PFSK-1 (cell line): ENCODE data around the gene NIPAL4.

Source experiments
- FOXP2 ChIP-seq: optimal IDR thresholded peaks from 2 replicates; pipeline ENCODE3; 2011; ENCODE audit warnings: borderline replicate concordance, control low read depth, inconsistent platforms; ENCODE audit not compliant: insufficient read depth; ENCODE audit errors: extremely low read length, extremely low read depth
- POLR2AphosphoS5 ChIP-seq: IDR thresholded peaks from 2 replicates; pipeline ENCODE4 v1.6.1; 2012; ENCODE audit warnings: low read depth, mild to moderate bottlenecking, control low read depth, low read length, moderate library complexity
- SIN3A ChIP-seq: IDR thresholded peaks from 2 replicates; pipeline ENCODE4 v1.6.1; 2012; ENCODE audit warnings: mild to moderate bottlenecking, low read length, moderate library complexity, borderline replicate concordance; ENCODE audit not compliant: insufficient read depth
- TAF1 ChIP-seq: IDR thresholded peaks from 2 replicates; pipeline ENCODE4 v1.6.1; 2012; ENCODE audit warnings: low read length, control low read depth, borderline replicate concordance; ENCODE audit not compliant: insufficient read depth
- TF ChIP-seq, protein P1 (sequence below), 2 experiments: IDR thresholded peaks; 2 replicates each; pipeline versions ENCODE4 v1.6.1 to v1.8.0; 2011 to 2012; ENCODE audit warnings: low read depth in 2 of 2, low read length in 2 of 2, control low read depth in 1 of 2, inconsistent platforms in 1 of 2, mild to moderate bottlenecking in 1 of 2, moderate library complexity in 1 of 2; ENCODE audit not compliant: insufficient read depth in 1 of 2

Gene NIPAL4

DNA sequence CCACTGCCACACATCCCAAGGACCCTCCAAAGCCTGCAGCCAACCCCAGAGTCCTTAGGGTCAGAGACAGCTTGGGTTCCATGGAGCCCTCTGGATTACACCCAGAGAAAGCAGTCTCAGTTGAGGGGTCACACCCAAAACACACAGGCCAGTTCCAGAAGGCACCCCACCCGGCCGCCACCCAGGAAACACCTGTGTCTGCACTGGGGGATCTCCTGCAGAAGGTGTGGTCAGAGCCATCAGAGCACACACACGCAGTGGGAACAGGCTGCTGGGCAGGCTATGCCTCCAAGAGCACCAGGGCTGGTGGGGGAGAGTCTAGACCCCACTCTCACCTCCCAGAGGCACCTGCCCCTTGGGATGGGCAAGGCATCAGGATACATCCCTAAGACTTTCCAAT lies 27.3 kb downstream of the NIPAL4 start:
- TF ChIP-seq, protein P1, sequence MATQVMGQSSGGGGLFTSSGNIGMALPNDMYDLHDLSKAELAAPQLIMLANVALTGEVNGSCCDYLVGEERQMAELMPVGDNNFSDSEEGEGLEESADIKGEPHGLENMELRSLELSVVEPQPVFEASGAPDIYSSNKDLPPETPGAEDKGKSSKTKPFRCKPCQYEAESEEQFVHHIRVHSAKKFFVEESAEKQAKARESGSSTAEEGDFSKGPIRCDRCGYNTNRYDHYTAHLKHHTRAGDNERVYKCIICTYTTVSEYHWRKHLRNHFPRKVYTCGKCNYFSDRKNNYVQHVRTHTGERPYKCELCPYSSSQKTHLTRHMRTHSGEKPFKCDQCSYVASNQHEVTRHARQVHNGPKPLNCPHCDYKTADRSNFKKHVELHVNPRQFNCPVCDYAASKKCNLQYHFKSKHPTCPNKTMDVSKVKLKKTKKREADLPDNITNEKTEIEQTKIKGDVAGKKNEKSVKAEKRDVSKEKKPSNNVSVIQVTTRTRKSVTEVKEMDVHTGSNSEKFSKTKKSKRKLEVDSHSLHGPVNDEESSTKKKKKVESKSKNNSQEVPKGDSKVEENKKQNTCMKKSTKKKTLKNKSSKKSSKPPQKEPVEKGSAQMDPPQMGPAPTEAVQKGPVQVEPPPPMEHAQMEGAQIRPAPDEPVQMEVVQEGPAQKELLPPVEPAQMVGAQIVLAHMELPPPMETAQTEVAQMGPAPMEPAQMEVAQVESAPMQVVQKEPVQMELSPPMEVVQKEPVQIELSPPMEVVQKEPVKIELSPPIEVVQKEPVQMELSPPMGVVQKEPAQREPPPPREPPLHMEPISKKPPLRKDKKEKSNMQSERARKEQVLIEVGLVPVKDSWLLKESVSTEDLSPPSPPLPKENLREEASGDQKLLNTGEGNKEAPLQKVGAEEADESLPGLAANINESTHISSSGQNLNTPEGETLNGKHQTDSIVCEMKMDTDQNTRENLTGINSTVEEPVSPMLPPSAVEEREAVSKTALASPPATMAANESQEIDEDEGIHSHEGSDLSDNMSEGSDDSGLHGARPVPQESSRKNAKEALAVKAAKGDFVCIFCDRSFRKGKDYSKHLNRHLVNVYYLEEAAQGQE (IDR thresholded peaks at IDR 0.05; ENCODE audit: insufficient read depth in 1 of 2, low read depth in 2 of 2, low read length in 2 of 2): no peak
- TF ChIP-seq POLR2AphosphoS5: no peak
- TF ChIP-seq SIN3A: no peak
- no peak for TF ChIP-seq TAF1
- no peak for TF ChIP-seq FOXP2

DNA sequence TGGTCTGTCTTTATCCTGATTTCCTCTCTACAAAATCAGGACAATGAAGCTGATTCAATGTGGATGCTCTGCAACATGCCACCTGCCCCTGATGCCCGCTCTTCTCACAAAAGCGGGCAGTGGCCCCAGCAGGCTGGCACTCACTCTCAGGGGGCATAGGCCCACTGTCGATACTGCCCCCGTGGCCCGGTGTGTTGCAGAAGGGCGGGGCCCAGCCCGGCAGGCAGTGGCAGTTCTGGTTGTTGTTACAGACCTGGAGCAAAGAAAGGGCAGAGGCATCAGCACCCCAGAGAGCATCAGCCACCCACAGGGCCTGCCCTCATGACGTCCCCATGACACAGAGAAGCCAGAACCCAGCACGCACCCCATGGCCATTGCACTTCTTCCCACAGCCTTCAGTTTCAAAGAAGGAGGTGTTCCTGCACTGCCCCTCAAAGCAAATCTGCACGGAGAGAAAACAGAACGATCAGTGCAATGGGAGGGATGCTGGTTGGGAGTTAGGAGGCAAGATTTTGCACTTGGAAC lies 31.5 kb downstream of the NIPAL4 start:
- TF ChIP-seq SIN3A: no peak
- no peak for TF ChIP-seq POLR2AphosphoS5
- no peak for TF ChIP-seq TAF1
- TF ChIP-seq, protein P1 (IDR thresholded peaks at IDR 0.05; ENCODE audit: insufficient read depth in 1 of 2, low read depth in 2 of 2, low read length in 2 of 2): no peak
- no peak for TF ChIP-seq FOXP2

DNA sequence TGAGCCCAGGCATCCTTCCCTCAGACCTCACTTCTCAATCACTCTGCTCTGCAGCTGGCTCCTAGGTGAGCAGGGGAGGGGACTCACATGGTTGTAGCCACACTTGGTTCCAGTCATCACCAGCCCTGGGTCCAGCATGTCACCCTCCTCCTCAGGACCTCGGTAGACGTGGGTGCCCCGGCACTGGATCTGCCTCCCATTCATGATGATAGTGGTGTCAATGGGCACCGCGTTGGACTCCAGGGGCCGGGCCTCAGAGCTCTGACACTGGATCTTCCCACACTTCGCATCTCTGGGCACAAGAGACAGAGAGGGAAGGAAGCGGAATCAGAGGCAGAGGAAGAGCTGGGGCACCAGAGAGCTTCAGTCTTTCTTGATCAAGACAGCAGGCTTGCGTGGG lies 32.9 kb downstream of the NIPAL4 start:
- no peak for TF ChIP-seq SIN3A
- TF ChIP-seq TAF1: no peak
- no peak for TF ChIP-seq POLR2AphosphoS5
- TF ChIP-seq, protein P1 (IDR thresholded peaks at IDR 0.05; ENCODE audit: insufficient read depth in 1 of 2, low read depth in 2 of 2, low read length in 2 of 2): no peak
- no peak for TF ChIP-seq FOXP2

DNA sequence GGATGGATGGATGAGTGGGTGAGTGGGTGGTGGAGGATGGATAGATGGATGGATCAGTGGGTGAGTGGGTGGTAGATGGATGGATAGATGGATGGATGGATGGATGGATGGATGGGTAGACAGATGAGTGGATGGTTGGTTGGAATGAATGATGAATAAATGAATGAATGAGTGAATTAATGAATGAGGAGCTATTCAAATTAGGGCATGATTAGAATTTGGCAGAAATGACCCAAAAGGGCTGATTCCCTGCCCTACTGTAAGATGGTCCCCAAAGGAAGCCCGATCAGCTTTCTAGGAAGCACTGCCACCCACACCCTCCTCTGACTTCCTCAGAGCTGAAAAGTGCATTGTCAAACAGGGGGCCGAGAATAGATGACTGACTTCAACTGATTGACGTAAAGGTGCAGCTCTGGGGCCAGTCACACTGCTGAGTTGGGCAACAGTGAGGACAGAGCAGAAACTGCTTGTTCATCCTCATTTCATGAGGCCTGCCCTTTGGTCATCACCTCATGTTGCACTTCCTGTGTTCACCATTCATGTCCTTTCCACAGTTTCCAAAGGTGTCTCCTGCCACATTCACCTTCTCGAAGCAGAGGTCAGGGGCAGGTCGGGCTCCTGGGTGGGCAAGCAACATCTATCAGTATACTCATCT lies 34.3 kb downstream of the NIPAL4 start:
- TF ChIP-seq SIN3A (no peak), TAF1 (no peak), POLR2AphosphoS5 (no peak), FOXP2 (no peak)
- TF ChIP-seq, protein P1 (IDR thresholded peaks at IDR 0.05; ENCODE audit: insufficient read depth in 1 of 2, low read depth in 2 of 2, low read length in 2 of 2): no peak

- no peak for TF ChIP-seq FOXP2
- TF ChIP-seq TAF1: no peak
Measured at GRCh38 chr5:157496864-157497263, 36.9 kb downstream of the NIPAL4 start.
